Neutrophil (primary cell): ENCODE data around the gene PANK1.

ENCODE experiments used
- H3K27ac ChIP-seq: fragments of 200-600 bp; sonication (generic); 2 replicates; pipeline ENCODE4 v1.5.1; 2016; ENCODE audit warnings: mild to moderate bottlenecking, moderate library complexity
- H3K27me3 ChIP-seq: fragments of 200-600 bp; sonication (generic); 2 replicates; pipeline ENCODE4 v1.6.0; 2016; ENCODE audit warnings: mild to moderate bottlenecking
- H3K36me3 ChIP-seq: fragments of 200-600 bp; sonication (generic); 2 replicates; pipeline ENCODE4 v1.5.1; 2017
- H3K4me1 ChIP-seq, 2 experiments: fragments of 200-600 bp in 1 of 2; sonication (generic) in 1 of 2; 1 replicate in 1 of 2; 2 replicates in 1 of 2; pipeline versions ENCODE4 v1.5.1 to v1.6.1; 2013 to 2016; ENCODE audit warnings: low read depth in 1 of 2, low read length in 1 of 2, mild to moderate bottlenecking in 1 of 2, moderate library complexity in 1 of 2; ENCODE audit not compliant: control insufficient read depth in 1 of 2, insufficient read depth in 1 of 2
- H3K4me3 ChIP-seq, 2 experiments: fragments of 200-600 bp in 1 of 2; sonication (generic) in 1 of 2; 1 replicate in 1 of 2; 2 replicates in 1 of 2; pipeline ENCODE4 v1.5.1; 2013 to 2016; ENCODE audit warnings: low read depth in 1 of 2, low read length in 1 of 2, mild to moderate bottlenecking in 1 of 2, moderate library complexity in 1 of 2
- H3K9me3 ChIP-seq: fragments of 200-600 bp; sonication (generic); 2 replicates; pipeline ENCODE4 v1.5.1; 2016
- TF ChIP-seq, protein P1 (sequence below): fragments of 200-600 bp; sonication (generic); IDR thresholded peaks from 2 replicates; pipeline ENCODE4 v1.5.1; 2016; ENCODE audit warnings: antibody characterized with exemption

Gene PANK1

DNA sequence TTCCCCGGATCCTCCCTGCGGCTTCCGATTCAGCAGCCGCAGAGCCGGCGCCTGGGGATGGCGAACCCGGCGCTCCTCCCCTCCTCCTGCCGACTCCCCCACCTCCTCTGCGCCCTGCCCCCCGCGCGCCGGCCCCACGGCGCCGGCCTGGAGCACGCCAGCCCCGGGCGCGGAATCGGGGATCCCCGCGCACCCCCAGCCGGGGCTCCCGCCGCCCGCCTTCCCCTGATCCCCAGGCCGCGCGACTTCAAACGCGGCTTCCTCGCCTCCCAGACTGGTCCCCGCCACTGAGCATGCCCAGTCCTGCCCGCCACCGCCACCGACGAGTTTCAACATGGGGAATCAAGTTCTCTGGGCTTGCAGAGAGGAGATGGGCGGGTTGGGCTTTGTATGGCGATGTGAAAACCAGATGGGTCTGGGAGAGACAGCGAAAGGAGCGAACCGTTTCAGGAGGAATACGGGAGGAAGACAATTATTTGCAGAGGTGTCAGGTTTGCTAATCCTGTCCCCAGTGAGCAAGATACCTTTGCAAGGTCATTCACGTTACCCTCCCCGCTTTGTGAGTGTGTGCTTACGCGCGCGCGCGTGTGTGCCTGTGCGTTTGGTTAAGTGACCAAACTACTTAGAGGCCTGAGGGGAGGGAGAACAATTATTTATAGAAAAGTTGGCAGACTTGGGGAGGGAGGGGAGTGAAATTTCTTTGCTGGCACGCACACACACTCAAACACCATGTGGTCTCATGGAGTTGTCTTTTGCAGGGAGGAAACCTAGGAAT lies at the start of gene PANK1:
TSS of gene PANK1 (minus strand) at position 276 of the 775 bp plus-strand sequence. CDS start 351 bp downstream, outside the sequence.
- H3K27ac ChIP-seq: no peak within 1 kb of the TSS
- peak within 1 kb of the TSS; percentile 55 to 60 for H3K4me3 ChIP-seq
- H3K9me3 ChIP-seq: no peaks in the 10 kb centered on the region
- TF ChIP-seq, protein P1, sequence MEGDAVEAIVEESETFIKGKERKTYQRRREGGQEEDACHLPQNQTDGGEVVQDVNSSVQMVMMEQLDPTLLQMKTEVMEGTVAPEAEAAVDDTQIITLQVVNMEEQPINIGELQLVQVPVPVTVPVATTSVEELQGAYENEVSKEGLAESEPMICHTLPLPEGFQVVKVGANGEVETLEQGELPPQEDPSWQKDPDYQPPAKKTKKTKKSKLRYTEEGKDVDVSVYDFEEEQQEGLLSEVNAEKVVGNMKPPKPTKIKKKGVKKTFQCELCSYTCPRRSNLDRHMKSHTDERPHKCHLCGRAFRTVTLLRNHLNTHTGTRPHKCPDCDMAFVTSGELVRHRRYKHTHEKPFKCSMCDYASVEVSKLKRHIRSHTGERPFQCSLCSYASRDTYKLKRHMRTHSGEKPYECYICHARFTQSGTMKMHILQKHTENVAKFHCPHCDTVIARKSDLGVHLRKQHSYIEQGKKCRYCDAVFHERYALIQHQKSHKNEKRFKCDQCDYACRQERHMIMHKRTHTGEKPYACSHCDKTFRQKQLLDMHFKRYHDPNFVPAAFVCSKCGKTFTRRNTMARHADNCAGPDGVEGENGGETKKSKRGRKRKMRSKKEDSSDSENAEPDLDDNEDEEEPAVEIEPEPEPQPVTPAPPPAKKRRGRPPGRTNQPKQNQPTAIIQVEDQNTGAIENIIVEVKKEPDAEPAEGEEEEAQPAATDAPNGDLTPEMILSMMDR: no peak
- H3K4me1 ChIP-seq: peaks cover 17 to 24% of the 10 kb centered on the region in 2 experiments
- peaks cover 50% of the 10 kb centered on the region for H3K27me3 ChIP-seq
- H3K36me3 ChIP-seq: no peaks in the 10 kb centered on the region

DNA sequence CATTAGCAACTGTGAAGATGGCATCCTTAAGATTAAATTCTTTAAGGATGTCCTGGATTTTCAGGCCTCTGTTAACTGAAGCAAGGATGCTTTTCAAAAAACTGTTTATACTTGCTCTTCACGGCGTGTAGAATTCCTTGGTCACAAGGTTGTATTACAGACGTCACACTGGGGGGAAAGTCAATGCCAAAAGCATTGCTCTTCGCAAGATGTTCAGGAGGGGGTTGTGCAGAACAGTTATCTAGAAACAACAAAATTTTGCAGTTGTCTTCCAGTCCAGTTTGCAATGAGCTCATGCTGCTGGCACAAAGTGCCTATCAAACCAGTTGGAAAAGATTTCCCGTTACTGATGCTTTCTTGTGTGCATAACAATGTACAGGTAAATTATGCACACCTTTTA lies 48.1 kb upstream of the PANK1 start:
- H3K36me3 ChIP-seq: no peaks in the 10 kb centered on the region
- H3K4me3 ChIP-seq: no peak overlapping the region
- no peaks in the 10 kb centered on the region for H3K4me1 ChIP-seq
- TF ChIP-seq, protein P1: no peak
- no peaks in the 10 kb centered on the region for H3K9me3 ChIP-seq
- no peaks in the 10 kb centered on the region for H3K27me3 ChIP-seq
- no peak overlapping the region for H3K27ac ChIP-seq

DNA sequence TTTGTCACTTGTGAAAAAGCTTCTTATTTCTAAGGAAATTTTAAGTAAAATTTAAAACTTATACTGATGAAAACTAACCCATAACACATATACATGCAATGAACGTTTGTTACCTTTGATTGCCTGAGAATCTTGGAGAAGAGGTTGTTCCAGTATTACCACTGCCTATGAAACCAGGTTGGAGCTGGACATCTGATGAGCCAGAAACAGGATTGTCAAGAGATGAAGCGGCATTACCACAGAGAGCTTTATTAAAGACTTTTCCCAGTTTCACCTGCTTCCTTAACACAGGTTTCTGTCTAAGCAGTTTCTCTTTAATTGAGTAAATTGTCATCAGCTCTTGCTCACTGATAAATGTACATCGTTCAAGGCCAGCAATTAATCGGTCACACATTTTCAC lies 47.4 kb upstream of the PANK1 start:
- H3K27ac ChIP-seq: no peak overlapping the region
- no peaks in the 10 kb centered on the region for H3K9me3 ChIP-seq
- TF ChIP-seq, protein P1: no peak
- H3K4me1 ChIP-seq: no peaks in the 10 kb centered on the region
- no peak overlapping the region for H3K4me3 ChIP-seq
- no peaks in the 10 kb centered on the region for H3K36me3 ChIP-seq
- H3K27me3 ChIP-seq: no peaks in the 10 kb centered on the region

DNA sequence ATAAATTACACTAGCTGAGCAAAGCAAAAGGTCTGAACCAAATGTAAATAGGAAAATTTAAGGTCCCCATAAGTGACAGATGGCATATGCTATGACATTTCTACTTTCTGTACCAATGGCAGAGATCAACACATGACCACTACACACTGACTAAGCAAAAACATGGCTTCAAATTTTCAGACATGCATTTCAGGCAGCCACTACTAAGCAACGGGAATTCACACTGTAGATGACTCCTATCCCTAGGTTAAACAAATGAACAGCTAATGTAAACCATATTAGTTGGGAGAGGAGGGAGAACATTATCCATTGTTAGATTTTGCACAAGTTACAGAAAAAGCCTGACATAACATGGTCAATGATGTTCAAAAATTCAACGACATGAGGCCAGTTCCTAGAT lies 45.0 kb upstream of the PANK1 start:
- Histone ChIP-seq H3K27ac (no peak overlapping the region), H3K4me1 (no peaks in the 10 kb centered on the region), H3K9me3 (no peaks in the 10 kb centered on the region), H3K4me3 (no peak overlapping the region), H3K27me3 (no peaks in the 10 kb centered on the region), H3K36me3 (no peaks in the 10 kb centered on the region)
- TF ChIP-seq, protein P1: no peak

DNA sequence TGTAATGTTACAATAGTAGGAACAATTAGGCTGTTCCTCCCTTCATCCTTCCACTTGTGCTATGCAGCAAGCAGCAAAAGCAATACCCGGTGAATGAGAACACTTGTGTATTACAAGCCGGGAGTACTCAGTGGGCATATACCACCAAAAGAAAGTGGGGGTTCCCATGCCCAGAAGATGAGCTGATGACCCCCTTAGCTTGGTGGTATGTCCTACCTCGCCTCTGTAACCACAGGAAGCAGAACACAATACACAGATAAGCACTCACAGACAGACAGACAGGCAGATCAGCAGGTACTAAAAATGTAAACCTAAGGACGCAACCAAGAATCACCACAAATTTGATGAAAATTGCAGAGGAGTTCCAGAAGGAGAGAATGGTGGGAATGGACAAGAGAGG lies 40.9 kb upstream of the PANK1 start:
- no peak overlapping the region for H3K4me3 ChIP-seq
- no peak overlapping the region for H3K27ac ChIP-seq
- peaks cover 6% of the 10 kb centered on the region for H3K27me3 ChIP-seq
- peaks cover 0 to 5% of the 10 kb centered on the region in 2 experiments for H3K4me1 ChIP-seq
- TF ChIP-seq, protein P1: no peak
- H3K9me3 ChIP-seq: no peaks in the 10 kb centered on the region
- H3K36me3 ChIP-seq: no peaks in the 10 kb centered on the region
